B cell (primary cell): ENCODE measurements around the gene TMEM145. TPM values are rescaled to one million over a fixed set of nuclear protein-coding genes. Genes with fewer than 3 reads are reported as not detected.

Experiments
- ATAC-seq: fragments of 200-7000 bp; cut with Tn5 transposase; one replicate; pipeline ENCODE4 v1.10.0; 2021; ENCODE audit warnings: low read depth, mild to moderate bottlenecking, moderate number of reproducible peaks, moderate library complexity
- CTCF ChIA-PET: fragments of 350-600 bp; sonication (Branson Sonifier 250); formaldehyde crosslinking; loops from one replicate; lab custom pipeline; 2021; ENCODE audit warnings: antibody characterized with exemption, inconsistent platforms; lab: Charles Lee
- POLR2A ChIA-PET: fragments of 350-600 bp; sonication (Branson Sonifier 250); formaldehyde crosslinking; loops from one replicate; lab custom pipeline; 2021; ENCODE audit warnings: antibody characterized with exemption; lab: Charles Lee
- DNase-seq: peaks from one replicate; pipeline ENCODE4 v3.0.0; 2013
- H2AFZ ChIP-seq: 2 replicates; pipeline ENCODE4 v1.6.1; 2012; ENCODE audit warnings: mild to moderate bottlenecking, low read depth, low read length; ENCODE audit not compliant: insufficient read depth, poor library complexity, severe bottlenecking
- H3K27ac ChIP-seq, 2 donors: 1 replicate in 1 of 2; 2 replicates in 1 of 2; pipeline ENCODE4 v1.5.1; 2012 to 2013; ENCODE audit warnings: low read length in 2 of 2, mild to moderate bottlenecking in 2 of 2, moderate library complexity in 1 of 2
- H3K27me3 ChIP-seq, 4 experiments: fragments of 200-600 bp in 1 of 4; sonication (generic) in 1 of 4; replicated peaks in 1 of 4; 1 replicate in 2 of 4; 2 replicates in 2 of 4; pipeline versions ENCODE4 v1.6.1 to v1.7.0; 2013 to 2016; ENCODE audit warnings: low read length in 3 of 4, mild to moderate bottlenecking in 2 of 4, mixed read lengths in 1 of 4, moderate library complexity in 1 of 4; ENCODE audit not compliant: insufficient read depth in 4 of 4, control insufficient read depth in 3 of 4; ENCODE audit errors: control extremely low read depth in 1 of 4
- H3K36me3 ChIP-seq, 2 experiments: replicated peaks in 1 of 2; 1 replicate in 1 of 2; 2 replicates in 1 of 2; pipeline versions ENCODE4 v1.6.1 to v1.7.1; 2013; ENCODE audit warnings: low read length in 1 of 2; ENCODE audit not compliant: insufficient read depth in 2 of 2, control insufficient read depth in 1 of 2; ENCODE audit errors: control extremely low read depth in 1 of 2, extremely low read depth in 1 of 2
- H3K4me1 ChIP-seq, 2 donors: fragments of 200-600 bp in 1 of 2; sonication (generic) in 1 of 2; 1 replicate in 1 of 2; 2 replicates in 1 of 2; pipeline versions ENCODE4 v1.5.1 to v1.6.1; 2013 to 2017; ENCODE audit warnings: low read length in 2 of 2; ENCODE audit not compliant: control insufficient read depth in 2 of 2, insufficient read depth in 2 of 2
- H3K4me2 ChIP-seq: replicated peaks from 2 replicates; pipeline ENCODE3; 2012; ENCODE audit warnings: mild to moderate bottlenecking, low read depth, low read length; ENCODE audit not compliant: poor library complexity, severe bottlenecking
- H3K4me3 ChIP-seq, 5 experiments: fragments of 200-600 bp in 1 of 5; sonication (generic) in 1 of 5; 1 replicate in 3 of 5; 2 replicates in 2 of 5; pipeline versions ENCODE4 v1.5.1 to v1.7.0; 2011 to 2016; ENCODE audit warnings: low read length in 4 of 5, mild to moderate bottlenecking in 4 of 5, low read depth in 2 of 5, control low read depth in 1 of 5, moderate library complexity in 1 of 5; ENCODE audit not compliant: insufficient read depth in 1 of 5; ENCODE audit errors: control extremely low read depth in 1 of 5, extremely low read depth in 1 of 5
- H3K79me2 ChIP-seq: fragments of 200-600 bp; sonication (generic); one replicate; pipeline ENCODE4 v1.6.0; 2016; ENCODE audit warnings: low read length; ENCODE audit not compliant: control insufficient read depth, insufficient read depth
- H3K9ac ChIP-seq: fragments of 200-600 bp; sonication (generic); 2 replicates; pipeline ENCODE4 v1.6.1; 2017; ENCODE audit warnings: mild to moderate bottlenecking, low read length, moderate library complexity
- H3K9me3 ChIP-seq, 3 donors: one replicate each; pipeline versions ENCODE4 v1.6.1 to v1.7.1; 2013; ENCODE audit warnings: low read length in 2 of 3; ENCODE audit not compliant: control insufficient read depth in 2 of 3, insufficient read depth in 1 of 3; ENCODE audit errors: control extremely low read depth in 1 of 3
- H4K20me1 ChIP-seq: 2 replicates; pipeline ENCODE4 v1.6.0; 2012; ENCODE audit warnings: mild to moderate bottlenecking, low read length; ENCODE audit not compliant: insufficient read depth, control insufficient read depth, poor library complexity, severe bottlenecking
- H3K27ac Mint-ChIP-seq: one replicate; pipeline ENCODE4 v1.8.0; 2021; ENCODE audit warnings: mixed read lengths
- H3K27me3 Mint-ChIP-seq: one replicate; pipeline ENCODE4 v1.8.0; 2021; ENCODE audit warnings: mixed read lengths
- H3K4me1 Mint-ChIP-seq: one replicate; pipeline ENCODE4 v1.8.0; 2021; ENCODE audit warnings: mixed read lengths
- H3K4me3 Mint-ChIP-seq: one replicate; pipeline ENCODE4 v1.8.0; 2021; ENCODE audit warnings: mixed read lengths
- H3K9me3 Mint-ChIP-seq: one replicate; pipeline ENCODE4 v1.8.0; 2022; ENCODE audit warnings: mixed read lengths; ENCODE audit not compliant: insufficient read depth
- EZH2 ChIP-seq: IDR thresholded peaks from 2 replicates; pipeline ENCODE4 v1.6.1; 2012; ENCODE audit warnings: borderline replicate concordance, low read depth, mild to moderate bottlenecking, moderate library complexity, low read length; ENCODE audit not compliant: insufficient read depth, poor library complexity, severe bottlenecking
- WGBS: methylation state at CpG from one replicate; pipeline ENCODE4 v1.1.5; 2013; ENCODE audit warnings: missing lambda C conversion rate; ENCODE audit not compliant: insufficient coverage; 5-methylcytosine and 5-hydroxymethylcytosine counted together
- intact Hi-C: fragments of 100-400 bp; cut with micrococcal nuclease; formaldehyde crosslinking; loops from one replicate; pipeline ENCODE4 v1.10.0; 2022
- polyA plus RNA-seq: library from polyadenylated mRNA; depleted of rRNA; stranded (reverse); fragments of >200 nt; gene quantifications from 2 replicates; pipeline ENCODE4 v1.2.3, GENCODE V29; 2012
- total RNA-seq, 2 donors: library from RNA; stranded (reverse); fragments of 120-200 nt in 1 of 2; gene quantifications; 1 replicate in 1 of 2; 2 replicates in 1 of 2; pipeline versions ENCODE4 v1.2.3 to v1.2.4, GENCODE V29; 2013 to 2022
- TF ChIP-seq, protein P1 (sequence below): fragments of 200-600 bp; IDR thresholded peaks from one replicate; pipeline ENCODE4 v1.8.0; 2022; ENCODE audit warnings: antibody characterized with exemption, mild to moderate bottlenecking

TMEM145 gene
- total and polyA plus RNA-seq, 2 donors (not counting 1 experiment from before 2014, with no cell fraction given): not detected

DNA sequence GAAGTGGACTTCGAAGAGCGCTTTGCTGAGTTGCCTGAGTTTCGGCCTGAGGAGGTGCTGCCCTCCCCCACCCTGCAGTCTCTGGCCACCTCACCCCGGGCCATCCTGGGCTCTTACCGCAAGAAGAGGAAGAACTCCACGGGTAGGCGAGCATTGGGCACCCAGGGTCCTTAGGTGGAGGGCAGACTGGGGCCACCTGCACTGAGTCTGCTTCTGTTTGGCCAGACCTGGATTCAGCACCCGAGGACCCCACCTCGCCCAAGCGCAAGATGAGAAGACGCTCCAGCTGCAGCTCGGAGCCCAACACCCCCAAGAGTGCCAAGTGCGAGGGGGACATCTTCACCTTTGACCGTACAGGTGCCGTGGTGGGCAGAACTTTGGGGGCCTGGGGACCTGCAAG lies 19.2 kb upstream of the TMEM145 start:
- peaks cover 16% of the 10 kb centered on the region for H4K20me1 ChIP-seq
- CTCF ChIA-PET: interaction anchor here (1.0 to 2.3 kb wide), 5 partner anchors 12 to 185 kb away, joined by 3 to 6 read pairs (median 4); partner anchors contain the start of gene POU2F2
- no peaks in the 10 kb centered on the region for H3K27me3 Mint-ChIP-seq

DNA sequence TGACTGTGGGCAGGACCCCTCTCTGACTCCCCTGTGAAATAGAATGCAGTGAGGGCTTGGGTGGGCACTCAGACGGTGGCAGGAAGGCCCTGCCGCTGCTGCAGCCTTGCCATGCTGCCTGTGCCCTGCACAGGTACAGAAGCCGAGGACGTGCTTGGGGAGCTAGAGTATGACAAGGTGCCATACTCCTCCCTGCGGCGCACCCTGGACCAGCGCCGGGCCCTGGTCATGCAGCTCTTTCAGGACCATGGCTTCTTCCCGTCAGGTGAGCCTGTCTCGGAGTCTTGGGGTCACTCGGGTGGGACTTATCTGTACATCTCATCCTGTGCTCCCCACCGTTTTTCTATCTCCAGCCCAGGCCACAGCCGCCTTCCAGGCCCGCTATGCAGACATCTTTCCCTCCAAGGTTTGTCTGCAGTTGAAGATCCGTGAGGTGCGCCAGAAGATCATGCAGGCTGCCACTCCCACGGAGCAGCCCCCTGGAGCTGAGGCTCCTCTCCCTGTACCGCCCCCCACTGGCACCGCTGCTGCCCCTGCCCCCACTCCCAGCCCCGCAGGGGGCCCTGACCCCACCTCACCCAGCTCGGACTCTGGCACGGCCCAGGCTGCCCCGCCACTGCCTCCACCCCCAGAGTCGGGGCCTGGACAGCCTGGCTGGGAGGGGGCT lies 18.5 kb upstream of the TMEM145 start:
- peaks cover 11% of the 10 kb centered on the region for H3K4me1 Mint-ChIP-seq
- POLR2A ChIA-PET: no interaction called here

More for the DNA sequence above, 19.2 kb upstream of the TMEM145 start:
- WGBS: 78% methylated on average over 15 of the region's 15 CpGs
- Histone ChIP-seq H3K36me3 (peaks cover 1 to 58% of the 10 kb centered on the region in 2 experiments), H3K4me3 (no peak overlapping the region), H3K4me2 (no peak overlapping the region), H3K9ac (no peak overlapping the region), H3K27ac (no peak overlapping the region), H3K4me1 (peaks cover 3 to 10% of the 10 kb centered on the region in 2 donors), H2AFZ (no peak overlapping the region), H3K9me3 (no peaks in the 10 kb centered on the region), H3K27me3 (no peaks in the 10 kb centered on the region), H3K79me2 (no peaks in the 10 kb centered on the region)
- Mint-ChIP-seq H3K4me3 (no peak overlapping the region), H3K9me3 (no peaks in the 10 kb centered on the region), H3K27ac (no peak overlapping the region), H3K4me1 (peaks cover 11% of the 10 kb centered on the region)
- intact Hi-C loops: no loop called here
- TF ChIP-seq, protein P1, sequence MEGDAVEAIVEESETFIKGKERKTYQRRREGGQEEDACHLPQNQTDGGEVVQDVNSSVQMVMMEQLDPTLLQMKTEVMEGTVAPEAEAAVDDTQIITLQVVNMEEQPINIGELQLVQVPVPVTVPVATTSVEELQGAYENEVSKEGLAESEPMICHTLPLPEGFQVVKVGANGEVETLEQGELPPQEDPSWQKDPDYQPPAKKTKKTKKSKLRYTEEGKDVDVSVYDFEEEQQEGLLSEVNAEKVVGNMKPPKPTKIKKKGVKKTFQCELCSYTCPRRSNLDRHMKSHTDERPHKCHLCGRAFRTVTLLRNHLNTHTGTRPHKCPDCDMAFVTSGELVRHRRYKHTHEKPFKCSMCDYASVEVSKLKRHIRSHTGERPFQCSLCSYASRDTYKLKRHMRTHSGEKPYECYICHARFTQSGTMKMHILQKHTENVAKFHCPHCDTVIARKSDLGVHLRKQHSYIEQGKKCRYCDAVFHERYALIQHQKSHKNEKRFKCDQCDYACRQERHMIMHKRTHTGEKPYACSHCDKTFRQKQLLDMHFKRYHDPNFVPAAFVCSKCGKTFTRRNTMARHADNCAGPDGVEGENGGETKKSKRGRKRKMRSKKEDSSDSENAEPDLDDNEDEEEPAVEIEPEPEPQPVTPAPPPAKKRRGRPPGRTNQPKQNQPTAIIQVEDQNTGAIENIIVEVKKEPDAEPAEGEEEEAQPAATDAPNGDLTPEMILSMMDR: no peak
- DNase-seq (no peak), ATAC-seq (no peak)
- POLR2A ChIA-PET: no interaction called here

More for the DNA sequence above, 18.5 kb upstream of the TMEM145 start:
- TF ChIP-seq, protein P1: no peak
- TF ChIP-seq EZH2: no peak
- Histone ChIP-seq H3K9me3 (no peaks in the 10 kb centered on the region), H3K27ac (no peak overlapping the region), H3K79me2 (no peaks in the 10 kb centered on the region), H3K4me1 (peaks cover 3 to 10% of the 10 kb centered on the region in 2 donors), H3K27me3 (no peaks in the 10 kb centered on the region), H3K4me3 (no peak overlapping the region), H3K4me2 (no peak overlapping the region), H2AFZ (no peak overlapping the region), H3K36me3 (peaks cover 1 to 52% of the 10 kb centered on the region in 2 experiments), H4K20me1 (peaks cover 15% of the 10 kb centered on the region), H3K9ac (no peak overlapping the region)
- H3K4me3 Mint-ChIP-seq: no peak overlapping the region
- no peaks in the 10 kb centered on the region for H3K9me3 Mint-ChIP-seq
- no peak for DNase-seq
- CTCF ChIA-PET: interaction anchor here (1.0 to 1.6 kb wide), 6 partner anchors 9 to 186 kb away, joined by 3 to 7 read pairs (median 4); no protein-coding TSS in a partner anchor
- 91% methylated on average over 17 of the region's 24 CpGs for WGBS
- ATAC-seq: no peak
- intact Hi-C loops: loop anchor here (5.0 kb wide), 1 partner anchor 112 kb away; no protein-coding TSS in a partner anchor
- H3K27ac Mint-ChIP-seq: no peak overlapping the region
- H3K27me3 Mint-ChIP-seq: no peaks in the 10 kb centered on the region
